ENCODE data around the gene TBL1XR1.

Gene TBL1XR1

DNA sequence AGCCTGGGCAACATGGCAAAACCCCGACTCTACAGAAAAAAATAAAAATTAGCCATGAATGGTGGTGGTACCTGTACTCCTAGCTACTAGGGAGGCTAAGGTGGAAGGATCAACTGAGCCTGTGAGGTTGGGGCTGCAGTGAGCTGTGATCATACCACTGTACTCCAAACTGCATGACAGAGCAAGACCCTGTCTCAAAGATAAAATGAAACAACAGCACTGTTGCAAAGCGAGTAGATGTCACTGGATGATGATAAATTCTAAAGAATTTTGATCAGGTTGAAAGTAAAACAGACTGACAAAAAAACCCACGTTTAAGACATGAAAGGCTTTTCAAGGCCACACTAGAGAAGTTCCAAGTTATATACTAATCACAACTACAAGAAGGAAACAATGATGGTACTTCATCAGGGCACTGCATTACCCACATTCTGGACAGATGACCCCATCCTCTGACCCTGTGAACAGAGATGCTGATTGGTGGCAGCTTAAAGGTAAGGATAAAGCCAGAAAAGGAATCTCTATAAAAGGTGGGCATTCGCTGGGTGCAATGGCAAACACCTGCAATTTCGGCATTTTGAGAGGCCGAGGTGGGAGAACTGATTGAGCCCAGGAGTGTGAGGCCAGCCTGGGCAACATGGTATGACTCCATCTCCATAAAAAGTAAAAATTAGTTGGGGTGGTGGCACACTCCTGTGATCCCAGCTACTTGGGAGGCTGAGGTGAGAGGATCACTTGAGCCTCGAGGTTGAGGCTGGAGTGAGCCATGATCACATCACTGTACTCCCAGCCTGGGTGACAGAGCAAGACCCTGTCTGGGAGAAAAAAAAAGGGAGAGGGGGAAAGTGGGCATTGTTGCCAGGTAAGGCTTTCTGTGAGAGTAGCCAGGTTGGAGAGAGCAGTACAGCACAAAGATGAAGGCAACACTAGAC lies 59.2 kb downstream of the TBL1XR1 start:
- DNase-seq = no peak

DNA sequence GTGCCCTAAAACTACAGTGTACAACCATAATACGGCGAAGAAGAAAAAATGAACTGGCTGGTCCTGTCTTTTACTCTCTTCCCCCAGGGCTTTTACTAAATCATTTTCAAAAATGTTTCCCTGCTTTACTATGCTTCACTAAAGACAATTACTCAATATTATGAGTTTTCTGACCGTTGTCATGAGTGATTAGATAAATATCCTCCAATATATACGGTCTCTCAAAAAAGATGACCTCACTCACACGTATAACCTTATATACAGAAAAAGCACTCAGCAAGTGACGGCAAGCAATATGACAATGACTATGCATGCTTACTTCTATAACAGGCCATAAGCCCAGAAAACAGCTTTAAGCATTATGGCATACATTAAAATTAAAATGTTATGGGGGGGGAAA lies 60.5 kb downstream of the TBL1XR1 start:
- no peak for DNase-seq

- no peak for DNase-seq
These were observed 61.3 kb downstream of the TBL1XR1 start for GRCh38 chr3:177135841-177136492.

- no peak for DNase-seq
These were observed 62.5 kb downstream of the TBL1XR1 start for GRCh38 chr3:177134816-177135210.

GRCh38 chr3:177133860-177134815 lies 63.1 kb downstream of the TBL1XR1 start:
- no peak for DNase-seq

DNA sequence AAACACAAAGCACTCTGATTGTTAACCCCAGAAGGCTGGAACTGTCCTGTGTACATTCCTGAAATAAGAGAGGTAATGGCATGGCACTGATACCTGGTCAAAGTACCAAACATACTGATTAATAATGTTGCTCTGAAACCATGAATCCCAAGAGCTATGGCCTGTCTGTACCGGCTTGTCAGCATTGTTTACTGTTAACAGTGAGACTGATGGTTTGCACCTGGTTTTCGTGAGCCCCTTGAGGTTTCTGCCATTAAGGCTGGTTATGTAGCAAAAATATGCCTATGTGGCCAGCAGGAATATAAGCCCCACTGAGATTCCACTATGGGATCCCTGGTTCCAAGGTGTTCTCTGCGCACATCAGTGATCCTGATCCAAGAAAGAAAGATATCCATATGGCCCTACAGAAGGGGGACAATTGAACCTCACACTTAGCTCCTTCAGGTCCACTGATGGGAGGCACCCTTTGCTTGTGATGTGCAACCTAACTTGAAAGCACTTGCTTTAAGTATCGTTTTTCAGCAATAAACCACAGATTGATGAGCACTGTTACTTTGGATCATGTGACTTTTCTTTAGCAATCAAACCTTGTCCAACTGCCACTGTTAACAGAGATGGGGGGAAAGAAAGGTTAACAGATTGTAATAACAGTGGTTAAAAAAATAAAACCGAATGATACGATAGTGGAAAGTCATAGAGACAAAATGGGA lies 65.2 kb downstream of the TBL1XR1 start:
- DNase-seq = no peak

GRCh38 chr3:177127008-177127407 lies 70.3 kb downstream of the TBL1XR1 start:
- DNase-seq = no peak

- DNase-seq = no peak
These were observed 71.1 kb downstream of the TBL1XR1 start for GRCh38 chr3:177126015-177126773.

DNA sequence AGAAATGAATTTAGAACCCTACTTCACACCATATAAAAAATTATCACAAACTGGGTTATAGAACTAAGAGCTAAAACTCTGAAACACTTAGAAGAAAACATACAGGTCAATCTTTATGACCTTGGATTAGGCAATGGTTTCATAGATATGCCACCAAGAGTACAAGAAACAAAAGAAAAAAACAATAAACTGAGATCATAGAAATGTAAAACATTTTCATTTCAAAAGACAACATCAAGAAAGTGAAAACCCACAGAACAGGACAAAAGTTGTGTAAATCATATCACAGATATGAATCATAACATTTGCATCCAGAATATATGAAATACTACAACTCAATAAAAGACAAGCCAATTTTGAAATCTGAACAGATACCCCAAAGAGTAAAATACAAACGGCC lies 72.4 kb downstream of the TBL1XR1 start:
- DNase-seq = no peak

GRCh38 chr3:177123822-177124221 lies 73.5 kb downstream of the TBL1XR1 start:
- DNase-seq = no peak

DNA sequence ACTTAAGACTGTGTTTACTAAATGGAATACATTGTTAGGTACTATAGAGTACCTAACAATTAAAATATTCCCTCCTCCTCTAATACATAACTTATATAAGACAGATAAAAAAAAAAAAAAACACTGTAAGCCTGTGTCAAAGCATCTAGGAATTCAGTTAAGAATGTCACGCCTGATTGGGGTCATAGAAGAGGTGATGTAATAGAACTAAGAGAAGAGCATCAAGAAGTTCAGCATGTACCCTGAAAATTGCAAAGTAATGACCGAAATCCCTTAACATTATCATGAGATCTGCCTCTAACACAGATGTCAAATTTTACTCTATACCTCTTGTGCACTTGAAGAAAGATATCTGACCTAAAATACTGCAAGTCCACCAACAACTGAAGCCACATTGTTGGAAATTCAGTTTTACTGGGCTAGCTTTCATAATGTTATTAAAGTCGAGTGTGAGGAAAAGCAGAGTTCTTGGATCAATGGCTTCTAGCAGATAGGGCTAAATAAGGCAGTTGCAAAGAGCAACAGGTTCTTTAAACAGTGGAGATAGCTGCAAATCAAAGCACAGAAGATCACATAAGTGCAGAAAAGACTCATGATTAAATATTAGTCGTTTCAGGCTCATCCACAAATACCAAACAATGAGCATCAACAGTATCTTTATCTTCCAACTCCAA lies 75.0 kb downstream of the TBL1XR1 start:
- DNase-seq = no peak

DNA sequence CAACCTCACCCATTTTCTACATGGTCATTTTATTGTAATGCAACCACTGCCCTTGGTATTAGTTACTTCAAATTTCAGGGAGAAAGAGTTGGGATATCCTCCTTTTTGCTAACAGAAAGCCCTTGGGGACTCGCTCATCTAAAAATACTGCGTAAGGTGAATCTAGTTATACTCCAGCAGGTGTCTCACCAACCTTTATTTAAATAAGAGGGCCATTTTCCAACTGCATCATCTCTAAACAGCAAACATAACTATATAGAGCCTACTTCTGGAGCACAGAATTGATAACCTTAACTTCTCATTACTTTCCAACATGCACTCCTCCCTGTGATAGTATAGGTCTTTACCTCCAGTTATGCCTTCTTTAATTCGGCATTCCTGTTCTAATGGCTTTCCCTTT lies 77.5 kb downstream of the TBL1XR1 start:
- DNase-seq = no peak

- no peak for DNase-seq
These were observed 83.0 kb downstream of the TBL1XR1 start for GRCh38 chr3:177114253-177114652.

- no peak for DNase-seq
These were observed 85.7 kb downstream of the TBL1XR1 start for GRCh38 chr3:177111541-177111949.

GRCh38 chr3:177110895-177111294 lies 86.4 kb downstream of the TBL1XR1 start:
- DNase-seq = no peak

DNA sequence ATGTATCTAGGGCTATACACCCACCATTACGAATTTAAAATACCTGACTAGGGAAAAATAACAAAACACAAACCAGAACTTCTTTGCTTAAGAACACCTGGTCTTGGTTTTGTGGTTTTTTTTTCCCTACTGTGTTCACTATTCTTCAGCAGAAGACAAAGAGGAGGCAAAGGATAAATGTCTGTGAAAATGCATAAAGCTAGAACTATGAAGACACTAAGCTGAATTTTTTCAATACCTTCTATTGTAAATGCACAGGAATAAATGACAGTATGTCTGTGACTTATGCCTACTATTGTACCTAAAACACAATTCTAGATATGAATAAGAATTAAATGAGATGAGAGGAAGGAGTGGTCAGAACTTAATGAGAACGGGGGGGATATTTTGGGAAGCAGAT lies 86.9 kb downstream of the TBL1XR1 start:
- DNase-seq = no peak

DNA sequence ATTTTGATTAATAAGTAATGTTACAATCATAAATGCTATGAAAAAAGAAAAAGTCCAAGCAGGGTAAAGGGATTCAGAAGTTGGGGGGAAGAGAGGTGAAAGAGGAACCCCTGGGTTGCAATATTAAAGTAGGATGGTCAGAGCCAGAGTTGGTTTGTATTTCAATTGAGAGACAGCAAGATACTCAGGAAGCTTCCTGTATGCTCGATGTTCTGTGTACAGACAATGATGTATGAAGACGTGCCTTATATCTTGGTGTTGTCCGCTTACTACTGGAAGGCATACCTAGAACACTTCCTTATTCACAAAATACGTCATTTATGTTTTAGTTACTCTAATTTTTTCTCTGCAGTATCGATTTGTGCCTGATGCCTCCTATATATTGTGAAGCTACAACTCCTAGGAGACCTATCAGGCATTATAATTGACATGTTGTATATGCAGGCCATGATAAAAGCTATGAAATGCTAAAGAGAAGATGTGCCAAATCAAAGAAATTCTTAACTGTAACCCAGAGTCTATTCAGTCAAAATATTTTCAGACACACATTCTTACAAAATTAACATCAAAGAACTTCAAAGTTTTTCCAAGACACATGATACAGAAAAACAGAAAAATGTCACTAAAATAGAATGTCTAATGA lies 87.5 kb downstream of the TBL1XR1 start:
- DNase-seq = no peak

DNA sequence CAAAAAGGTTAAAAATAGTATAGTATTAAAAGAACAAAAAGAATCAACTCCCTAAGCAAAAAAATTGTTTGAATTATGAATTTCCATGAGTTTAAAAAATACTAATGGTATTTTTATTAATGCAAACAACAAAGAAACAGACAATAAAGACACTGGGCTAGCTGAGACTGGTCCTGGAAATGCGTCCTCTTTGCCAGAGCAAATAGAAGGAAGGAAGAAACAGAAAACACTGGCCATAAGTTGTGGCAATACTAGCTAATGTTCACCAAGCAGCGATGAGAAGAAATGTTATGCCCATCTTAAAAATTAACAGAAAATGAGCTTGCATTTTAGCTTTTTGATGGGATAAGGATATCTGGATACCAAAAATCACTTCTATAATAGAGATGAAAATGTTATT lies 88.6 kb downstream of the TBL1XR1 start:
- no peak for DNase-seq

DNA sequence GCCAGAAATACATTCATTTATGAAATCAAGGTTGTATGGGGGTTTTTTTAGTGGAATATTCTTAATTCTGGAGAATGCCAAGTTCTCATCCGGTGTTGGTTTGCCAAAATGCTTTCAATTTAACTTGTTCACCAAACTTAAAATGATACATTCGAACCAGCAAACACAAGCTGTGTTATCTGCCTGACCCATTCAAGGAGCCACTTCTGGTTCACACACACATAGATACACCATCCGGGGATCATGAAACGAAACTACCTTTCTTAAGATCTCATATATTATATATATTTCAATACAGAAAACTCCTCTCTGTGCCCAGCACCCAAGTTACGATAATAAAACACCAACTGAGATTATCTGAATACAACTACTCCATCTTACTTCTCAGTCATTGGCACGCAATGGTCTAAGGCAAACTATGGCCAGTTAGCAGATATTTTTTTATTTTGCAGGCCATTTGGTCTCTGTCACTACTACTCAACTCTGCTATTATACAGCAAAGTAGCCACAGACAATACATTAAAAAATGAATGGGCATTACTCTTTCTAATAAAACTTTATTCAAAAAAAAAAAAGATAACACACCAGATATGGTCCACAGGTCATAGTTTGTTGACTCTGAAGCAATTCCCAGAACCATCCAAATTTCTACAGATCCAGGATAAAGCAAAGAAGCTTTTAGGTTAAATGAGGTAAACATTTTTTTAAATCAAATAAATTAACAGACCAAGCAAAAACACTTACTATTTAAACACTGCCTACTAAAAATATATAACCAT lies 89.6 kb downstream of the TBL1XR1 start:
- DNase-seq = no peak

- DNase-seq = no peak
These were observed 90.7 kb downstream of the TBL1XR1 start for GRCh38 chr3:177106594-177106993.

Measured in GOT3 (cell line).